GM21360 (cell line): Measurements from ENCODE around the gene SUMO2.
A peak's percentile ranks its signal among the peaks of the same experiment; 100 is the strongest.
"Not testable (repeated sequence)": the region's sequence is repeated elsewhere in the genome, so short reads cannot be mapped to it uniquely, and the experiment has no call there.

Experiments used
- ATAC-seq: cut with Tn5 transposase; IDR thresholded peaks from one replicate; pipeline ENCODE4 v1.9.1; 2021; ENCODE audit warnings: mild to moderate bottlenecking, moderate library complexity; ENCODE audit not compliant: unreplicated experiment

Gene SUMO2

GRCh38 chr17:75182569-75183436 is at the start of gene SUMO2:
TSS of gene SUMO2 (minus strand) at chr17:75182959. CDS start at chr17:75182834, 125 bp downstream.
- peak; percentile 67 for ATAC-seq

DNA sequence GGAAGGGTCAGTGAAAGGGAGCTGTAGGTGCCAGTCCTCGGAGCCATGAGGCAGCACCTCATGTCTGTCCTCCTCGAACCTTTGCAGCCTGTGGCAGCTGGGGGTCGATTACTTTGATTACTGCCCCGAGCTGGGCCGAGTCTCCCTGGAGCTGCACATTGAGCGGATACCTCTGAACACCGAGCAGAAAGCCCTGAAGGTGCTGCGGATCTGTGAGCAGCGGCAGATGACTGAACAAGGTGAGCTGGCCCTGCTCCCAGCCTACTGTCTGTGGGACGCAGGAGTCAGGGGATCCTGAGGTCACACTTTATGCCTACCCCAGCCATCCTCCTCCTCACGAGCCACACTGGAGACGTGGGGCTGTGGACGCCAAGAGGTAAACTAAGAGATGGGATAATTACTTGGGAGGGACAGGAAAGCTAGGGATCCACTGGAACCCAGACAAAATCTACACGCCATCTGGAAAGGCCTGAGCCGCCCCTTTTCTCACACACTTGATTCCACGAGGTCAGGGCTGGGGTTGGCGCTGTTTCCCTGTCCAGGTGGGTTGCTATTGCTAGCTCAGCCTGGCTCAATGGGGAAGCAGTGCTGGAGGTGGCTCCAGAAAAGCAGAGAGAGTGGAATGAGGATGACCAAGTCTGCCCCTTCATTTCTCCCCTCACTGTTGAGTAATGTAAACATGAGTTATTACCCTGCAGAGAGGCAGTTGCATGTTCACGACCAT is 49.1 kb upstream of the SUMO2 start:
- no peak for ATAC-seq

- no peak for ATAC-seq
Measured at GRCh38 chr17:75231071-75231470, 48.3 kb upstream of the SUMO2 start.

GRCh38 chr17:75228847-75229246 is 46.1 kb upstream of the SUMO2 start:
- ATAC-seq = no peak

DNA sequence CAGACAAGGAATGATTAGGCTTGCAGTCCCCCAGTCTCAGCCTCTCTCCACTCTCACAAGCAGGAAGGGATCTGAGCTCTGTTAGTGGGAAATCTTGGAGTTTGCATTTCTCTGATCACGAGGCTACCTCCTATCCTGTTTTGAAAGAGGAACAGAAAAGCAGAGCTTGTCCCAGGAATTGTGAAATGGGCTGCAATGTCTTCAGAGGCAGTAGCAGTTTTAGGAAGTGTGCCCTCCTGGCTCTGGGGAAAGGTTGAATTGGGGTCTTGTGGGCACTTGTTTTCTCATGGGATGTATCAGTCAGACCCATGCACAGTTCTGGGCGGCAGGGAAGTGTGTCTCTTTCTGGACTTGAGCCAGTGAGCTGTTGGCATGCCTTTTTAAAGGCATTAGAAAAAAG is 45.5 kb upstream of the SUMO2 start:
- no peak for ATAC-seq

DNA sequence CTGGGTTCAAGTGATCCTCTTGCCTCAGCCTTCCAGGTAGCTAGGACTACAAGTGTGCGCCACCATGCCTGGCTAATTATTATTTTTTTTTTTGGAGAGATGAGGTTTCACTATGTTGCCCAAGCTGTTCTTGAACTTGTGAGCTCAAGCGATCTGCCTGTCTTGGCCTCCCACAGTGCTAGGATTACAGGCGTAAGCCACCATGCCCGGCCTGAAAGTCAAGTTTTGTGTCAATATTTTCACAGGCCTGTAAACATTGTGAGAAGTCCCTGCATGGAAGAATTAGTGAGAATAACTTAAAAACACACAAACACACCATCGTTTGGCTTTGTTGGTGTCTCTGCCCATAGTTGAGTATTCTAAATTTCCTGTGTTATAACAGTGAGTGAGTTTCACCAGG is 45.0 kb upstream of the SUMO2 start:
- ATAC-seq = no peak

- ATAC-seq = no peak
Measured at GRCh38 chr17:75225016-75225415, 42.3 kb upstream of the SUMO2 start.

- ATAC-seq = no peak
Measured at GRCh38 chr17:75219815-75220214, 37.1 kb upstream of the SUMO2 start.

DNA sequence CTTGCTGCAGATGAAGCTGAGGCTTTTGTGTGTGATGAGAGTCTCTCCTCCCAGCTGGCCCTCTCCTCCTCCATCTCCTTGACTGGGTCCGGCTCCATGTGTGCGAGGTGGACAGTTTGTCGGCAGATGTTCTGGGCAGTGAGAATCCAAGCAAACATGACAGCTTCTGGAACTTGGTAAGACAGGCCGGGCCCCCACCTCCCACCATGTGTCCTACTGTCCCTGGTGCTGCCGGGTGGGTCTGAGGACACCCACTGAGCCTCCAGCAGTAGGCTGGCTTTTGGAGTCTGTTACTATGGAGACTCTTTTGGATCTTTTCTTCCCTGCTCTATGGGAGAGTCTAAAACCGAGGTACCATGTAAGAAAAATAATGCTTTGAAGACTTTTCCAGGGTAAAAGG is 35.4 kb upstream of the SUMO2 start:
- no peak for ATAC-seq

DNA sequence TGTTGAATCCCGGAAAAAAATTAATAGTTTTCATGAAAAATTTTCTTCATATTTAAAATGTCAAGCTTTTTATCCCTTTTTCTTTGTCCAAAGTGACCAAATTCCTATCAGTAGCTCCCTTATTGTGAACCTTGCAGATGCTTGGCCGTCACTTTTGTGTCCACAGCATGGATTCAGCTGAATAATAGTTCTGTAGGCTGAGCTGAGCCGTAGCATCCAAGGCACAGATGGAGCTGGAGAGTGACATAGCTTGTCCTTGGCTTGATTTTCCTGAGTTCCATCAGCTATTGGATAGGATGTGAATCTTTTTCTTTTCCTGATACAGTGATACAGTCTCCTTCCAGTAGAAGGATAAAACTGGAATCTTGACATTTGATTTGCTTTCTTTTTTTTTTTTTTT is 26.3 kb upstream of the SUMO2 start:
- ATAC-seq = no peak

DNA sequence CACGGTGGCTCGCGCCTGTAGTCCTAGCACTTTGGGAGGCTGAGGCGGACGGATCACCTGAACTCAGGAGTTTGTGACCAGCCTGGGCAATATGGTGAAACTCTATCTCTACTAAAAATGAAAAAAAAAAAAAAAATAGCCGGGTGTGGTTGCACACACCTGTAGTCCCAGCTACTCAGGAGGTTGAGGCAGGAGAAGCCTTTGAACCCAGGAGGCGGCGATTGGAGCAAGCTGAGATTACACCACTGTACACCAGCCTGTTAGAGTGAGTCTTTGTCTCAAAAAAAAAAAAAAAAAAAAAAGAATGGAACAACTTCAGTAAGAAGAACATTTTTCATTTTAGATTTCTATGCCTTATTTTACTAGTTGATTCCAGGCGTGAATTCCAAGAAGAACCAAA is 25.4 kb upstream of the SUMO2 start:
- no peak for ATAC-seq

DNA sequence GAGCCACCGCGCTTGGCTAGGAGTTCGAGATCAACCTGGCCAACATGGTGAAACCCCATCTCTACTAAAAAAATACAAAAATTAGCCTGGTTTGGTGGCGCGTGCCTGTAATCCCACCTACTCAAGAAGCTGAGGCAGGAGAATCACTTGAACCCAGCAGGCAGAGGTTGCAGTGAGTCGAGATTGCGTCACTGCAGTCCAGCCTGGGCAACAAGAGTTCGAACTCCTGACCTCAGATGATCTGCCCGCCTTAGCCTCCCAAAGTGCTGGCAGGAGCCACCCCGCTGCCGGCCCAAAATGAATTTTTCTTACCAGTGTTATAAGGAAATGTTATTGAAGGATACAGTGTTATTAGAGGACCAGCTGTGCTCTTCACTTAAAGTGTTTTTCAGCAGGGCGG is 25.0 kb upstream of the SUMO2 start:
- no peak for ATAC-seq

DNA sequence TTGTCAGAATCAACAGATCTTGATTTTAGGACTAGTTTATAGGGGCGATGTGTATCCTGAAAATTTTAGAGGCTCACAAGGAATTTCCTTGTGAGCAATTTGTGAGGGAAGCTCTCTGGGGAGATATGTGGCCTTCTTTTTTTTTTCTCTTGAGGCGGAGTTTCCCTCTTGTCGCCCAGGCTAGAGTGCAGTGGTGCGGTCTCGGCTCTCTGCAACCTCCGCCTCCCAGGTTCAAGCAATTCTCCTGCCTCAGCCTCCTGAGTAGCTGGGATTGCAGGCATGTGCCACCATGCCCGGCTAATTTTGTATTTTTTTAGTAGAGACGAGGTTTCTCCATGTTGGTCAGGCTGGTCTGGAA is 24.3 kb upstream of the SUMO2 start:
- not testable (repeated sequence) for ATAC-seq

DNA sequence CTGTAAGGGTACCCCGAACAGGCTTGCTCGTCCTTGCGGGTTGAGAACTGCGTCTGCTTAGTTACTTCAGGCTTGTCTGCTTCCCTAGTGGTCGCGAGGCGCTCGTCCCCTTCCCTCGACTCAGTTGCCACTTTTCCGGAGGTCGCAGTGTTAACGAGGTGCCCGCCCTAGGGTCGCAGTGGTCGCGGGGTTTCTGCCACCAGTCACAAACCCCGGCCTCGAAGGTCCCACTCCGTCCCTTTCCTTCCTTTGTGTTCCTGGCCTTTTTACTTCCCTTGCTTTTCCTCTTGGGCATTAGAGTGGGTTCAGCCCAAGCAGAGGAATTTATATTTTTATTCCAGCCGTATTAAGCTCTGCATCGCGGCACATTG is 23.0 kb upstream of the SUMO2 start:
- no peak for ATAC-seq

DNA sequence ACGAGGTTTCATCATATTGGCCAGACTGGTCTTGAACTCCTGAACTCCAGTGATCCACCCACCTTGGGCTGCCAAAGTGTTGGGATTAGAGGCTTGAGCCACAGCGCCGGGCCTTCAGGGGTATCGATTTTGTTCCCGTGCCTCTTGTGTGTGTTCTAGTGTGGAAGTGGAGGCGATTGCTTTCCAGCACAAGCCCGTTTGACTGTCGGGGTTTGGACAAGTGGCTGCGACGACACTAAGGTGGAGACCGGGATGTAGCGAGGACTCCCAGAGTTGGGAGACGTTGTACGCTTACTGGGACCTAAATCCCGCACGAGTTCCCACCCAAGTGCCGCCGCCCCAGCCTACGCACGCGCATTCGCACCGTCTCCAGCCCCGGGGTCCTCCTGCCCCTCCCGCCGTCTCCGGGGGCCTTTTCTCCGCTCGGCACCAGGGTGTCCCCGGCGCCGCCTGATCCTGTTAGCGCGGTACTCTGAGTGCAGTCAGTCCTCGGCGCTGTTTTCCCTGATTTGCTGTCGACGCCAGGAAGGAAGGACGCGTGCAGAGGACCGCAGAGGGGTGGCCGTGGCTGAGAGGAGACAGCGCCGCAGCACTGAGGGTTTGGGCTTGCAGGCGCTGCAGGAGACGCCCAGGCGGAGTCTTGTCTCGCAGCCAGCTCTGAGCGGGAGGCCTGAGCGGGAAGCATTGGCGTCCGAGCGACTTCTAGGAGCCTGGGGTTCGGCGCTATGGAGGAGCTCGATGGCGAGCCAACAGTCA is 22.5 kb upstream of the SUMO2 start, which contains the start of gene NUP85:
TSS of gene NUP85 (plus strand) at position 643 of the 756 bp plus-strand sequence. CDS start at position 726, 83 bp downstream.
- ATAC-seq = peak; percentile 64

DNA sequence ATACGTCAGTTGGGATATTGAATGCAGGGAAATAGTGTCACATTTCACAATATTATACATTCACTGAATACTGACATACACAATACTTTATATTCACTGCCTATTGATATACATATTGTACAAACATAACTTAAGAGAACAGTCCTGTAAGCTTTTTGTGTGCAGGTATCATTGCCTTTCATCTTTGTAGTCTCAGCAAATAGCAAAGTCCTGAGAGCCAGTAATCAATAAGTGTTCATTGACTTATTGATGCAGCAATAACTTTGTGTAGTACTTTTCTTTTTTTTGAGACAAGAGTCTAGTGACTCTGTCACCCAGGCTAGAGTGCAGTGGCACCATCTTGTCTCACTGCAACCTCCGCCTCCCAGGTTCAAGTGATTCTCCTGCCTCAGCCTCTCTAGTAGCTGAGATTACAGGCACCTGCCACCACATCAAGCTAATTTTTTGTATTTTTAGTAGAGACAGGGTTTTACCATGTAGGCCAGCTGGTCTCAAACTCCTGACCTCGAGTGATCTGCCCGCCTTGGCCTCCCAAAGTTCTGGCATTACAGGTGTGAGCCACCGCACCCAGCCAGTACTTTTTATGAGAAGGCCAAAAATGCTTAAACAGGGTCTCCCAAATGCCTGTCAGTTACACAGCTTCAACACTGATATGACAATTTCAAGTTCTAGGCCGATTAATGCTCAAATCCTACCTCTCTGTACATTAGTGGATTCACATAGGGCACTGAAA is 17.3 kb upstream of the SUMO2 start:
- ATAC-seq = no peak

- no peak for ATAC-seq
Measured at GRCh38 chr17:75194879-75195278, 12.1 kb upstream of the SUMO2 start.

GRCh38 chr17:75191584-75191983 is 8.8 kb upstream of the SUMO2 start:
- no peak for ATAC-seq

DNA sequence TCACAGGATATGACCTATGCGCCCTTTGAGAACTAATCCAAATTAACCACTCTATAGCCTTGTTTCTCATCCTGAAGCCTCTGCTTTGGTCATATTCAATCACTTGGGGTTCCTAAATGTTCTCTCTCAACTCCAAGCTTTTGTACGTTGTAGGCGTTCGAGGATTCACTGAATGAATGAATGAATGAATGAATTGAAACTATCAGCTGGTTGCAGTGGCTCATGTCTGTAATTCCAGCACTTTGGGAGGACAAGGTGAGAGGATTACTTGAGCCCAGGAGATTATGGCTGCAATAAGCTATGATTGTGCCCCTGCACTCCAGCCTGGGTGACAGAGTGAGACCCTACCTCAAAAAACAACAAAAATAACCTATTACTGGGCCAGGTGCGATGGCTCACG is 5.9 kb upstream of the SUMO2 start:
- ATAC-seq = no peak

- no peak for ATAC-seq
Measured at GRCh38 chr17:75183999-75184884, 1.5 kb upstream of the SUMO2 start.
